Breast epithelium (tissue), 3 donors: Measurements from ENCODE around the gene USP21.

Experiments used
- POLR2A ChIP-seq: fragments of 450-650 bp; IDR thresholded peaks from one replicate; pipeline ENCODE4 v1.6.1; 2016; ENCODE audit warnings: antibody characterized with exemption, mild to moderate bottlenecking, moderate library complexity
- POLR2AphosphoS5 ChIP-seq, 3 donors: sonication (generic); formaldehyde crosslinking; IDR thresholded peaks; one replicate each; pipeline ENCODE4 v1.6.1; 2017; ENCODE audit warnings: antibody characterized with exemption in 3 of 3
- TF ChIP-seq, protein P1 (sequence below), 3 donors: fragments of 450-650 bp; IDR thresholded peaks; one replicate each; pipeline ENCODE4 v1.5.1; 2016 to 2017; ENCODE audit warnings: antibody characterized with exemption in 3 of 3, mild to moderate bottlenecking in 3 of 3, moderate library complexity in 3 of 3

DNA sequence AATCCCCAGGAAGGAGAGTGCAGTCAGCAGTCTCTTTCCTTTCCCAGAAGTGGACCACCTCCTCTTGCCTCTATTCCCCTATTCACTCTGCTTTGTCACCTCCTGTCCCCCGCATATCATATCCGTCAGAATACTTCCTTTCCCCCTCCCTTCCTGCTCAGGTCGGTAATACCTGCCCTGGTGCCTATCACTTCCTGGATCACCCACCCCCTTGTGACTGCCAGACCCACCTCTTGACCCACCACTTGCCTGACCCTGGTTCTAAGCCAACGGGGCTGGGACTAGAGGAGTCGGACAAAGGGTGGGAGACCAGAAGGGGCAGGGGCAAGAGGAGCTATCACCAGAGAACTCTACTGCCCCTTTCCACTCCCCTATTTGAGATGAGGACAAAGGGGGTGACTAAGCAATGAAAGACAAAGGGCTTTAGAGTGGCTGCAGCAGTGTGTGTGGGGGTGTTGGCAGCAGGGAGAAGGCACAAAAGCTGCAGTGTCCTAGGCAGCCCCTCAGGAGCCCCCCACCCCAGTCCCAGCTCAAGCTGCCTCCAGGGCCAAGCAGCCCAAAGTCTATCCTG lies 41.2 kb downstream of the USP21 start:
- TF ChIP-seq, protein P1, sequence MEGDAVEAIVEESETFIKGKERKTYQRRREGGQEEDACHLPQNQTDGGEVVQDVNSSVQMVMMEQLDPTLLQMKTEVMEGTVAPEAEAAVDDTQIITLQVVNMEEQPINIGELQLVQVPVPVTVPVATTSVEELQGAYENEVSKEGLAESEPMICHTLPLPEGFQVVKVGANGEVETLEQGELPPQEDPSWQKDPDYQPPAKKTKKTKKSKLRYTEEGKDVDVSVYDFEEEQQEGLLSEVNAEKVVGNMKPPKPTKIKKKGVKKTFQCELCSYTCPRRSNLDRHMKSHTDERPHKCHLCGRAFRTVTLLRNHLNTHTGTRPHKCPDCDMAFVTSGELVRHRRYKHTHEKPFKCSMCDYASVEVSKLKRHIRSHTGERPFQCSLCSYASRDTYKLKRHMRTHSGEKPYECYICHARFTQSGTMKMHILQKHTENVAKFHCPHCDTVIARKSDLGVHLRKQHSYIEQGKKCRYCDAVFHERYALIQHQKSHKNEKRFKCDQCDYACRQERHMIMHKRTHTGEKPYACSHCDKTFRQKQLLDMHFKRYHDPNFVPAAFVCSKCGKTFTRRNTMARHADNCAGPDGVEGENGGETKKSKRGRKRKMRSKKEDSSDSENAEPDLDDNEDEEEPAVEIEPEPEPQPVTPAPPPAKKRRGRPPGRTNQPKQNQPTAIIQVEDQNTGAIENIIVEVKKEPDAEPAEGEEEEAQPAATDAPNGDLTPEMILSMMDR (IDR thresholded peaks at IDR 0.05) = no peak
- TF ChIP-seq POLR2AphosphoS5 (IDR thresholded peaks at IDR 0.05) (no peak), POLR2A (no peak)
